ENCODE measurements around the gene CCDC175.

GRCh38 chr14:59582161-59582560, 5.5 kb upstream of the CCDC175 start:
- TF ChIP-seq POLR2AphosphoS5 (IDR thresholded peaks at IDR 0.05): no peak
- no peak for TF ChIP-seq CTCF (IDR thresholded peaks at IDR 0.05)
- no peak for TF ChIP-seq POLR2A (IDR thresholded peaks at IDR 0.05)
- no peak for TF ChIP-seq EP300 (IDR thresholded peaks at IDR 0.05; ENCODE audit: low read depth)
